AG09319 (cell line): Measurements from ENCODE around the gene TMPRSS13.
"Not testable (repeated sequence)": the region's sequence is repeated elsewhere in the genome, so short reads cannot be mapped to it uniquely, and the experiment has no call there.

Experiments used
- DNase-seq: peaks from one replicate; pipeline ENCODE4 v3.0.0-alpha.2; 2010; ENCODE audit warnings: low read depth; ENCODE audit errors: extremely low read depth
- CTCF ChIP-seq: IDR thresholded peaks from 2 replicates; pipeline ENCODE4 v1.5.1; 2011; ENCODE audit warnings: low read depth, mild to moderate bottlenecking, inconsistent platforms, low read length, moderate library complexity

TMPRSS13 gene

GRCh38 chr11:117927926-117928325 lies 1.3 kb downstream of the TMPRSS13 start:
- no peak for TF ChIP-seq CTCF
- DNase-seq: no peak

- DNase-seq: not testable (repeated sequence)
These were observed 3.0 kb downstream of the TMPRSS13 start for GRCh38 chr11:117926166-117926565.

- DNase-seq: no peak
- TF ChIP-seq CTCF: no peak
These were observed 3.8 kb downstream of the TMPRSS13 start for GRCh38 chr11:117925198-117925925.

- DNase-seq: no peak
- TF ChIP-seq CTCF: no peak
These were observed 4.5 kb downstream of the TMPRSS13 start for GRCh38 chr11:117924631-117925170.

GRCh38 chr11:117923773-117924172 lies 5.4 kb downstream of the TMPRSS13 start:
- no peak for TF ChIP-seq CTCF
- DNase-seq: no peak

- no peak for TF ChIP-seq CTCF
- DNase-seq: no peak
These were observed 5.9 kb downstream of the TMPRSS13 start for GRCh38 chr11:117923275-117923674.

- no peak for TF ChIP-seq CTCF
- no peak for DNase-seq
These were observed 7.3 kb downstream of the TMPRSS13 start for GRCh38 chr11:117921893-117922292.

- TF ChIP-seq CTCF: no peak
- no peak for DNase-seq
These were observed 7.7 kb downstream of the TMPRSS13 start for GRCh38 chr11:117921456-117921855.
